GM18861 (cell line): ENCODE data around the gene MYO7A.

Experiments
- ATAC-seq: cut with Tn5 transposase; IDR thresholded peaks from one replicate; pipeline ENCODE4 v1.9.1; 2021; ENCODE audit not compliant: unreplicated experiment

The MYO7A gene

GRCh38 chr11:77197626-77198320, 69.7 kb downstream of the MYO7A start:
- ATAC-seq: no peak

- ATAC-seq: no peak
Measured at GRCh38 chr11:77198440-77198849, 70.4 kb downstream of the MYO7A start.

- ATAC-seq: no peak
Measured at GRCh38 chr11:77199137-77199745, 71.2 kb downstream of the MYO7A start.

- no peak for ATAC-seq
Measured at GRCh38 chr11:77200351-77201268, 72.6 kb downstream of the MYO7A start.

- no peak for ATAC-seq
Measured at GRCh38 chr11:77201370-77201769, 73.3 kb downstream of the MYO7A start.

- no peak for ATAC-seq
Measured at GRCh38 chr11:77201991-77202841, 74.2 kb downstream of the MYO7A start.

- no peak for ATAC-seq
Measured at GRCh38 chr11:77202941-77203900, 75.2 kb downstream of the MYO7A start.

GRCh38 chr11:77203901-77204753, 76.1 kb downstream of the MYO7A start:
- no peak for ATAC-seq

GRCh38 chr11:77204754-77205466, 76.9 kb downstream of the MYO7A start:
- ATAC-seq: no peak

GRCh38 chr11:77205467-77206263, 77.6 kb downstream of the MYO7A start:
- ATAC-seq: no peak

GRCh38 chr11:77206264-77207018, 78.4 kb downstream of the MYO7A start:
- no peak for ATAC-seq

- ATAC-seq: no peak
Measured at GRCh38 chr11:77207019-77207485, 79.0 kb downstream of the MYO7A start.

- no peak for ATAC-seq
Measured at GRCh38 chr11:77207618-77208313, 79.7 kb downstream of the MYO7A start.

- no peak for ATAC-seq
Measured at GRCh38 chr11:77208535-77208934, 80.5 kb downstream of the MYO7A start.

- ATAC-seq: no peak
Measured at GRCh38 chr11:77209663-77210062, 81.6 kb downstream of the MYO7A start.

GRCh38 chr11:77211040-77211451, 83.0 kb downstream of the MYO7A start:
- ATAC-seq: no peak
